SK-N-SH treated with all-trans-retinoic acid at 6 μM for 48 hours (cell line): Measurements from ENCODE around the gene CRIP1.

ENCODE experiments used
- ATAC-seq: fragments of 200-7000 bp; cut with Tn5 transposase; 3 replicates; pipeline ENCODE4 v1.9.1; 2020; ENCODE audit warnings: mild to moderate bottlenecking, moderate library complexity
- ARNTL ChIP-seq: fragments of 450-650 bp; formaldehyde crosslinking; IDR thresholded peaks from 2 replicates; pipeline ENCODE4 v1.5.0; 2020; ENCODE audit warnings: low read depth, mild to moderate bottlenecking, moderate library complexity, borderline replicate concordance
- BACH2 ChIP-seq: fragments of 250-450 bp; sonication (Bioruptor Pico); IDR thresholded peaks from 2 replicates; pipeline ENCODE4 v1.9.0; 2021; ENCODE audit warnings: mild to moderate bottlenecking, borderline replicate concordance
- CSDC2 ChIP-seq: fragments of 250-450 bp; sonication (Bioruptor Pico); IDR thresholded peaks from 2 replicates; pipeline ENCODE4 v1.5.0; 2020; ENCODE audit warnings: mild to moderate bottlenecking, moderate library complexity
- ESRRG ChIP-seq: fragments of 250-450 bp; sonication (Bioruptor Pico); IDR thresholded peaks from 2 replicates; pipeline ENCODE4 v1.6.1; 2021; ENCODE audit warnings: mild to moderate bottlenecking
- GLIS3 ChIP-seq: fragments of 250-450 bp; sonication (Bioruptor Pico); IDR thresholded peaks from 2 replicates; pipeline ENCODE4 v1.5.0; 2020; ENCODE audit warnings: mild to moderate bottlenecking, moderate library complexity
- ISL1 ChIP-seq: fragments of 250-450 bp; sonication (Bioruptor Pico); IDR thresholded peaks from 2 replicates; pipeline ENCODE4 v2.1.2; 2022; ENCODE audit warnings: mild to moderate bottlenecking, moderate library complexity
- OSR1 ChIP-seq: fragments of 250-450 bp; sonication (Bioruptor Pico); IDR thresholded peaks from 2 replicates; pipeline ENCODE4 v1.8.0; 2022; ENCODE audit warnings: moderate library complexity, mild to moderate bottlenecking, inconsistent platforms
- PPARA ChIP-seq: fragments of 250-450 bp; sonication (Bioruptor Pico); IDR thresholded peaks from 2 replicates; pipeline ENCODE4 v1.5.0; 2020; ENCODE audit warnings: mild to moderate bottlenecking, borderline replicate concordance
- RARB ChIP-seq: fragments of 250-450 bp; sonication (Bioruptor Pico); IDR thresholded peaks from 2 replicates; pipeline ENCODE4 v1.8.0; 2021; ENCODE audit warnings: mild to moderate bottlenecking, moderate library complexity
- SNAI2 ChIP-seq: fragments of 250-450 bp; sonication (Bioruptor Pico); IDR thresholded peaks from 2 replicates; pipeline ENCODE4 v1.5.0; 2020; ENCODE audit warnings: mild to moderate bottlenecking, moderate library complexity
- TOX ChIP-seq: fragments of 250-450 bp; sonication (Bioruptor Pico); IDR thresholded peaks from 2 replicates; pipeline ENCODE4 v1.8.0; 2021; ENCODE audit warnings: mild to moderate bottlenecking, moderate library complexity, borderline replicate concordance
- ZC3H10 ChIP-seq: fragments of 250-450 bp; sonication (Bioruptor Pico); IDR thresholded peaks from 2 replicates; pipeline ENCODE4 v1.5.1; 2021; ENCODE audit warnings: mild to moderate bottlenecking, moderate library complexity
- ZFP30 ChIP-seq: fragments of 450-650 bp; formaldehyde crosslinking; IDR thresholded peaks from 2 replicates; pipeline ENCODE4 v1.5.0; 2022; ENCODE audit warnings: mild to moderate bottlenecking, moderate library complexity
- ZNF565 ChIP-seq: fragments of 450-650 bp; formaldehyde crosslinking; conservative IDR thresholded peaks from 2 replicates; pipeline ENCODE4 v1.5.0; 2020; ENCODE audit warnings: low read depth, mild to moderate bottlenecking, moderate library complexity
- ZNF70 ChIP-seq: fragments of 450-650 bp; formaldehyde crosslinking; IDR thresholded peaks from 2 replicates; pipeline ENCODE4 v1.5.0; 2020; ENCODE audit warnings: mild to moderate bottlenecking, moderate library complexity
- TF ChIP-seq, protein P1 (sequence below): fragments of 250-450 bp; sonication (Bioruptor Pico); IDR thresholded peaks from 2 replicates; pipeline ENCODE4 v1.5.0; 2020; ENCODE audit warnings: mild to moderate bottlenecking, moderate library complexity
- TF ChIP-seq, protein P2 (sequence below): fragments of 250-450 bp; sonication (Bioruptor Pico); IDR thresholded peaks from 2 replicates; pipeline ENCODE4 v1.8.0; 2021; ENCODE audit warnings: low read depth, mild to moderate bottlenecking, moderate library complexity, borderline replicate concordance
- TF ChIP-seq, protein P3 (sequence below): fragments of 250-450 bp; sonication (Bioruptor Pico); IDR thresholded peaks from 2 replicates; pipeline ENCODE4 v1.5.1; 2021; ENCODE audit warnings: mild to moderate bottlenecking, moderate library complexity
- TF ChIP-seq, protein P4 (sequence below): fragments of 250-450 bp; sonication (Bioruptor Pico); IDR thresholded peaks from 2 replicates; pipeline ENCODE4 v1.5.1; 2020; ENCODE audit warnings: low read depth, mild to moderate bottlenecking, moderate library complexity
- TF ChIP-seq, protein P5 (sequence below): fragments of 250-450 bp; sonication (Bioruptor Pico); IDR thresholded peaks from 2 replicates; pipeline ENCODE4 v1.8.0; 2020; ENCODE audit warnings: mild to moderate bottlenecking, moderate library complexity, borderline replicate concordance

The CRIP1 gene

DNA sequence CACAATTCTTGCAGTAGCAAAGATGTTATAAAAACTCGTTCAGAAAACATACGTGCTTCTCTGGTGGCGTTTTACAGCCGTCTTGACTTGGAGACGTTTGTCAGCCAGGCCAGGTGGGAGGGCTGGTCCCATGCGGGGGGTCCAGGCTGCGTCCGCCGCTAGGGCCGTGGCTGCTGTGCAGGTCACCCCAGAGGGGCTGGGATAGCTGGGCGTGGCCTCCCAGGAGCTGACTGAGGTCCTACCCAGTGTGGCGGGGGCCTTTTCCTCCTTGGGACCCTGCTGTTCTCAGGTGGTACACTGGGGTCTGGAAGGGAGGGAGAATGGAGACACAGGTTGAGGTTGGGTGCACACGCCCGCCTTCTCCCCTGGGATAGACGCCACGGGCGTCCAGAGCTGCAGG is 41.8 kb upstream of the CRIP1 start (continued):
- TF ChIP-seq, protein P1, sequence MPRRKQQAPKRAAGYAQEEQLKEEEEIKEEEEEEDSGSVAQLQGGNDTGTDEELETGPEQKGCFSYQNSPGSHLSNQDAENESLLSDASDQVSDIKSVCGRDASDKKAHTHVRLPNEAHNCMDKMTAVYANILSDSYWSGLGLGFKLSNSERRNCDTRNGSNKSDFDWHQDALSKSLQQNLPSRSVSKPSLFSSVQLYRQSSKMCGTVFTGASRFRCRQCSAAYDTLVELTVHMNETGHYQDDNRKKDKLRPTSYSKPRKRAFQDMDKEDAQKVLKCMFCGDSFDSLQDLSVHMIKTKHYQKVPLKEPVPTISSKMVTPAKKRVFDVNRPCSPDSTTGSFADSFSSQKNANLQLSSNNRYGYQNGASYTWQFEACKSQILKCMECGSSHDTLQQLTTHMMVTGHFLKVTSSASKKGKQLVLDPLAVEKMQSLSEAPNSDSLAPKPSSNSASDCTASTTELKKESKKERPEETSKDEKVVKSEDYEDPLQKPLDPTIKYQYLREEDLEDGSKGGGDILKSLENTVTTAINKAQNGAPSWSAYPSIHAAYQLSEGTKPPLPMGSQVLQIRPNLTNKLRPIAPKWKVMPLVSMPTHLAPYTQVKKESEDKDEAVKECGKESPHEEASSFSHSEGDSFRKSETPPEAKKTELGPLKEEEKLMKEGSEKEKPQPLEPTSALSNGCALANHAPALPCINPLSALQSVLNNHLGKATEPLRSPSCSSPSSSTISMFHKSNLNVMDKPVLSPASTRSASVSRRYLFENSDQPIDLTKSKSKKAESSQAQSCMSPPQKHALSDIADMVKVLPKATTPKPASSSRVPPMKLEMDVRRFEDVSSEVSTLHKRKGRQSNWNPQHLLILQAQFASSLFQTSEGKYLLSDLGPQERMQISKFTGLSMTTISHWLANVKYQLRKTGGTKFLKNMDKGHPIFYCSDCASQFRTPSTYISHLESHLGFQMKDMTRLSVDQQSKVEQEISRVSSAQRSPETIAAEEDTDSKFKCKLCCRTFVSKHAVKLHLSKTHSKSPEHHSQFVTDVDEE = no peak
- TF ChIP-seq, protein P2, sequence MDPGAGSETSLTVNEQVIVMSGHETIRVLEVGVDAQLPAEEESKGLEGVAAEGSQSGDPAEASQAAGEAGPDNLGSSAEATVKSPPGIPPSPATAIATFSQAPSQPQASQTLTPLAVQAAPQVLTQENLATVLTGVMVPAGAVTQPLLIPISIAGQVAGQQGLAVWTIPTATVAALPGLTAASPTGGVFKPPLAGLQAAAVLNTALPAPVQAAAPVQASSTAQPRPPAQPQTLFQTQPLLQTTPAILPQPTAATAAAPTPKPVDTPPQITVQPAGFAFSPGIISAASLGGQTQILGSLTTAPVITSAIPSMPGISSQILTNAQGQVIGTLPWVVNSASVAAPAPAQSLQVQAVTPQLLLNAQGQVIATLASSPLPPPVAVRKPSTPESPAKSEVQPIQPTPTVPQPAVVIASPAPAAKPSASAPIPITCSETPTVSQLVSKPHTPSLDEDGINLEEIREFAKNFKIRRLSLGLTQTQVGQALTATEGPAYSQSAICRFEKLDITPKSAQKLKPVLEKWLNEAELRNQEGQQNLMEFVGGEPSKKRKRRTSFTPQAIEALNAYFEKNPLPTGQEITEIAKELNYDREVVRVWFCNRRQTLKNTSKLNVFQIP (CRISPR knock-in tag) = no peak
- TF ChIP-seq ZFP30 (CRISPR knock-in tag) = no peak
- no peak for TF ChIP-seq OSR1 (CRISPR knock-in tag)
- TF ChIP-seq TOX = no peak

DNA sequence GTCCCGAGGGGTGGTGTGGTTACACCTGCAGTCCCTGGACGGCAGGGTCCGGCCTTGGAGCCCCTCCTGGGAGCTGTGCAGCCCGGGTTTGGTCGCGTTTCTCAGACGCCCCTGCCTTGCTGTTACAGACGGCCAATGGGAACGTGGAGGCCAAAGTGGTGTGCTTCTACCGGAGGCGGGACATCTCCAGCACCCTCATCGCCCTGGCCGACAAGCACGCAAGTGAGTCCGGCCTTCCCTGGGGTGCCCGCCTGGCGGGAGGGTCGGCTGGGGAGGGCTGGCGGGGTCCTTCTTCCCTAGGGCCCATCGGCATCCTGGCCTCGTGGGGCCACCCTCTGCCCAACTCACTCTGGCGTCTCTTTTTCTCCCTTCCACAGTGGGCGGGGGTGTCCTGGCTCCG is 41.4 kb upstream of the CRIP1 start:
- ATAC-seq = no peak

More for the DNA sequence above, 41.4 kb upstream of the CRIP1 start:
- TF ChIP-seq ESRRG (no peak), OSR1 (CRISPR knock-in tag) (no peak), ZNF70 (CRISPR knock-in tag) (no peak), PPARA (CRISPR knock-in tag) (no peak), ZC3H10 (no peak), CSDC2 (CRISPR knock-in tag) (no peak), SNAI2 (no peak), TOX (no peak), ZNF565 (CRISPR knock-in tag) (no peak), RARB (no peak), BACH2 (no peak), ARNTL (CRISPR knock-in tag) (no peak), ISL1 (CRISPR knock-in tag) (no peak), GLIS3 (CRISPR knock-in tag) (no peak)
- TF ChIP-seq, protein P2 (CRISPR knock-in tag) = no peak
- TF ChIP-seq, protein P1 = no peak
- TF ChIP-seq, protein P3, sequence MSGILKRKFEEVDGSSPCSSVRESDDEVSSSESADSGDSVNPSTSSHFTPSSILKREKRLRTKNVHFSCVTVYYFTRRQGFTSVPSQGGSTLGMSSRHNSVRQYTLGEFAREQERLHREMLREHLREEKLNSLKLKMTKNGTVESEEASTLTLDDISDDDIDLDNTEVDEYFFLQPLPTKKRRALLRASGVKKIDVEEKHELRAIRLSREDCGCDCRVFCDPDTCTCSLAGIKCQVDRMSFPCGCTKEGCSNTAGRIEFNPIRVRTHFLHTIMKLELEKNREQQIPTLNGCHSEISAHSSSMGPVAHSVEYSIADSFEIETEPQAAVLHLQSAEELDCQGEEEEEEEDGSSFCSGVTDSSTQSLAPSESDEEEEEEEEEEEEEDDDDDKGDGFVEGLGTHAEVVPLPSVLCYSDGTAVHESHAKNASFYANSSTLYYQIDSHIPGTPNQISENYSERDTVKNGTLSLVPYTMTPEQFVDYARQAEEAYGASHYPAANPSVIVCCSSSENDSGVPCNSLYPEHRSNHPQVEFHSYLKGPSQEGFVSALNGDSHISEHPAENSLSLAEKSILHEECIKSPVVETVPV = no peak
- TF ChIP-seq, protein P4, sequence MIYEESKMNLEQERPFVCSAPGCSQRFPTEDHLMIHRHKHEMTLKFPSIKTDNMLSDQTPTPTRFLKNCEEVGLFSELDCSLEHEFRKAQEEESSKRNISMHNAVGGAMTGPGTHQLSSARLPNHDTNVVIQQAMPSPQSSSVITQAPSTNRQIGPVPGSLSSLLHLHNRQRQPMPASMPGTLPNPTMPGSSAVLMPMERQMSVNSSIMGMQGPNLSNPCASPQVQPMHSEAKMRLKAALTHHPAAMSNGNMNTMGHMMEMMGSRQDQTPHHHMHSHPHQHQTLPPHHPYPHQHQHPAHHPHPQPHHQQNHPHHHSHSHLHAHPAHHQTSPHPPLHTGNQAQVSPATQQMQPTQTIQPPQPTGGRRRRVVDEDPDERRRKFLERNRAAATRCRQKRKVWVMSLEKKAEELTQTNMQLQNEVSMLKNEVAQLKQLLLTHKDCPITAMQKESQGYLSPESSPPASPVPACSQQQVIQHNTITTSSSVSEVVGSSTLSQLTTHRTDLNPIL = no peak
- TF ChIP-seq, protein P5, sequence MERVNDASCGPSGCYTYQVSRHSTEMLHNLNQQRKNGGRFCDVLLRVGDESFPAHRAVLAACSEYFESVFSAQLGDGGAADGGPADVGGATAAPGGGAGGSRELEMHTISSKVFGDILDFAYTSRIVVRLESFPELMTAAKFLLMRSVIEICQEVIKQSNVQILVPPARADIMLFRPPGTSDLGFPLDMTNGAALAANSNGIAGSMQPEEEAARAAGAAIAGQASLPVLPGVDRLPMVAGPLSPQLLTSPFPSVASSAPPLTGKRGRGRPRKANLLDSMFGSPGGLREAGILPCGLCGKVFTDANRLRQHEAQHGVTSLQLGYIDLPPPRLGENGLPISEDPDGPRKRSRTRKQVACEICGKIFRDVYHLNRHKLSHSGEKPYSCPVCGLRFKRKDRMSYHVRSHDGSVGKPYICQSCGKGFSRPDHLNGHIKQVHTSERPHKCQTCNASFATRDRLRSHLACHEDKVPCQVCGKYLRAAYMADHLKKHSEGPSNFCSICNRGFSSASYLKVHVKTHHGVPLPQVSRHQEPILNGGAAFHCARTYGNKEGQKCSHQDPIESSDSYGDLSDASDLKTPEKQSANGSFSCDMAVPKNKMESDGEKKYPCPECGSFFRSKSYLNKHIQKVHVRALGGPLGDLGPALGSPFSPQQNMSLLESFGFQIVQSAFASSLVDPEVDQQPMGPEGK (CRISPR knock-in tag) = no peak
